K562 (cell line): ENCODE results near the gene GEMIN2. TPM values are rescaled to one million over a fixed set of nuclear protein-coding genes. Genes with fewer than 3 reads are reported as not detected.

Experiments used
- GTF3C2 ChIP-seq: IDR thresholded peaks from 3 replicates; pipeline ENCODE4 v1.6.1; 2011; ENCODE audit warnings: borderline replicate concordance, mild to moderate bottlenecking, moderate library complexity; ENCODE audit not compliant: insufficient read length; ENCODE audit errors: extremely low read depth
- MGA ChIP-seq: fragments of 450-650 bp; IDR thresholded peaks from 2 replicates; pipeline ENCODE4 v1.6.1; 2016; ENCODE audit warnings: mild to moderate bottlenecking, moderate library complexity
- STAG1 ChIP-seq: sonication (generic); formaldehyde crosslinking; IDR thresholded peaks from 2 replicates; pipeline ENCODE4 v1.5.0; 2020; ENCODE audit warnings: missing genetic modification reagents, borderline replicate concordance
- ZNF184 ChIP-seq: sonication (generic); formaldehyde crosslinking; IDR thresholded peaks from 2 replicates; pipeline ENCODE4 v1.5.0; 2020; ENCODE audit warnings: missing genetic modification reagents
- polyA plus RNA-seq, 8 experiments: library from polyadenylated mRNA; depleted of rRNA in 4 of 8; stranded (reverse) in 5 of 8; unstranded in 3 of 8; fragments of >200 nt; fragmentation: Nextera tagmentation in 2 of 8; fragmentation: Illumina TruSeq in 1 of 8; extraction: Ambion mirVana in 2 of 8; extraction: Trizol in 1 of 8; gene quantifications; 2 replicates each; pipeline versions ENCODE4 v1.2.1 to v1.2.3, GENCODE V29; 2011 to 2014; ENCODE audit warnings: inconsistent platforms in 1 of 8, missing spikeins in 1 of 8
- total RNA-seq, 7 experiments: library from RNA; depleted of rRNA in 6 of 7; stranded (reverse); fragments of >200 nt in 6 of 7; fragmentation: Illumina TruSeq in 2 of 7; extraction: Trizol in 2 of 7; gene quantifications; 2 replicates each; pipeline versions ENCODE4 v1.2.1 to v1.2.3, GENCODE V29; 2011 to 2021; ENCODE audit warnings: low replicate concordance in 1 of 7

The GEMIN2 gene
- total and polyA plus RNA-seq, 9 of the 15 experiments (the other 6 are each of a cell fraction or from before 2014, with no cell fraction given), result 23.0 to 87.6 (median 45.5) TPM

- TF ChIP-seq GTF3C2, result no peak
- no peak for TF ChIP-seq MGA
- TF ChIP-seq STAG1, result no peak
- no peak for TF ChIP-seq ZNF184 (CRISPR knock-in tag)
Measured at GRCh38 chr14:39145266-39145966, 31.3 kb downstream of the GEMIN2 start (continued).
